Fibroblast of villous mesenchyme (primary cell): ENCODE data around the gene SCN1A. TPM values are rescaled to one million over a fixed set of nuclear protein-coding genes. Genes with fewer than 3 reads are reported as not detected.

Experiments used
- DNase-seq: peaks from one replicate; pipeline ENCODE4 v3.0.0-alpha.2; 2010; ENCODE audit warnings: low read depth
- H3K4me3 ChIP-seq: 2 replicates; pipeline ENCODE4 v1.5.1; 2011; ENCODE audit warnings: low read depth, mild to moderate bottlenecking, low read length
- CTCF ChIP-seq: IDR thresholded peaks from 2 replicates; pipeline ENCODE4 v1.5.1; 2012; ENCODE audit warnings: low read depth, mild to moderate bottlenecking, low read length; ENCODE audit not compliant: insufficient read depth
- total RNA-seq: library from RNA; depleted of rRNA; stranded (reverse); fragments of >200 nt; gene quantifications from 2 replicates; pipeline ENCODE4 v1.2.3, GENCODE V29; 2012

Gene SCN1A
- total RNA-seq, 1 donor = not detected

- no peak overlapping the region for H3K4me3 ChIP-seq
- no peak for DNase-seq
- TF ChIP-seq CTCF = no peak
Measured at GRCh38 chr2:166074430-166074829, 53.4 kb downstream of the SCN1A start.

- no peak for DNase-seq
- no peak for TF ChIP-seq CTCF
- H3K4me3 ChIP-seq = no peak overlapping the region
Measured at GRCh38 chr2:166074011-166074410, 53.8 kb downstream of the SCN1A start.

GRCh38 chr2:166070231-166070630 lies 57.6 kb downstream of the SCN1A start:
- TF ChIP-seq CTCF = no peak

DNA sequence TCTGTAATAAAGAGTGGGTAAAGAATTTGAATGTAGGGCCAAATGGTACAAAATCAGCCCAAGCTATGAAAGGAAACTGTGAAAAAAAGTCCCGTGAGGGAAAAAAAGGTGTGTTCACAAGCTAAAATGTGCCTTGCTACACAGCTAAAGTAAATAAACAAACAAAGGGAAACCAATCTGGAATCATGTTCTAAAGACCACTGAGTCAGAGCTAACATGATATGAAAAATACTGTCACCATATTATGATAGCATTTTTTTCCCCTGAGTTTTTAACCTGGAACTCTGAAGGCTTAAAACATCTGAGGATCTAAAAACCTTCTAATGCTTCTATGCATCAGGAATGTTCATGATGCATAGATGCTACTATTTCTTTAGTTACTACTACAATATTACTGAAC lies 58.8 kb downstream of the SCN1A start:
- no peak for TF ChIP-seq CTCF
- no peak for DNase-seq
- H3K4me3 ChIP-seq = no peak overlapping the region

More at GRCh38 chr2:166070231-166070630, 57.6 kb downstream of the SCN1A start:
- no peak overlapping the region for H3K4me3 ChIP-seq
- no peak for DNase-seq

DNA sequence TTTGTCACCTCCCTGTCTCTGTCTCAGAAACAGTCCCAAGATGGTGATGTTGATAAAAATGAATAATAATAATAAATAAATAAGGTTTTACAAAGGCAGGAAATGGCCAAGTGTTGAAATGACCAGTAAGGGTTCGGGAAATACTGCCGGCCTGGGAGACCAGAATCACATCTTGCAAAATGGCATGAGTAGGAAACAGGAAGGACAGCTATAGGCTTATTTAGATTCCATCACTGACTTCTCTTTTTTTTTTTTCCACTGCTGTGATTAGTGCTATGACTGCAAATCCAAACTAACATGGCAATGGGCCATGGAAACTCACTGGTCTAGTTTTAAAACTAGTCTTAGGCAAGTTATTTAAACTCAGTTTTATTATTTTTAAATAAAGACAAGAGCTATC lies 60.6 kb downstream of the SCN1A start:
- H3K4me3 ChIP-seq = no peak overlapping the region
- no peak for DNase-seq
- no peak for TF ChIP-seq CTCF

DNA sequence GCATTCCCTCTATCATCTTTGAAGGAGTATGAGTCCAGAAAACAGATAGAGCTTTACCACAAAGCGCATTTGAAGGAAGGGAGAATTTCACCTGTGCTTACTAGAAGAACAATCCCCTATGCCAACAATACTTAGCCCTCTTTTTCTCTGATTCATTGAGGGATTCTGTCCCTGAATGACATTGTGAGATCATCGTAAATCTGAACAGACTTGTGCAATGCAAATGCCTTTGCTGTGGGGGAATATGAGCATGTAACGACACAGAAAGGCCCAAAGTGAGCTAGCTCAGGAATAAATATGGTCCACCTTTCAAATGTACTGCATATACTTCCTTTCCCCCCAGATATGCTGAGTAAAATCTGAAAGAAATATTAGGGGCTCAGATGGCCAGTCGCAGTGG lies 67.6 kb downstream of the SCN1A start:
- no peak for TF ChIP-seq CTCF
- H3K4me3 ChIP-seq = no peak overlapping the region
- no peak for DNase-seq

DNA sequence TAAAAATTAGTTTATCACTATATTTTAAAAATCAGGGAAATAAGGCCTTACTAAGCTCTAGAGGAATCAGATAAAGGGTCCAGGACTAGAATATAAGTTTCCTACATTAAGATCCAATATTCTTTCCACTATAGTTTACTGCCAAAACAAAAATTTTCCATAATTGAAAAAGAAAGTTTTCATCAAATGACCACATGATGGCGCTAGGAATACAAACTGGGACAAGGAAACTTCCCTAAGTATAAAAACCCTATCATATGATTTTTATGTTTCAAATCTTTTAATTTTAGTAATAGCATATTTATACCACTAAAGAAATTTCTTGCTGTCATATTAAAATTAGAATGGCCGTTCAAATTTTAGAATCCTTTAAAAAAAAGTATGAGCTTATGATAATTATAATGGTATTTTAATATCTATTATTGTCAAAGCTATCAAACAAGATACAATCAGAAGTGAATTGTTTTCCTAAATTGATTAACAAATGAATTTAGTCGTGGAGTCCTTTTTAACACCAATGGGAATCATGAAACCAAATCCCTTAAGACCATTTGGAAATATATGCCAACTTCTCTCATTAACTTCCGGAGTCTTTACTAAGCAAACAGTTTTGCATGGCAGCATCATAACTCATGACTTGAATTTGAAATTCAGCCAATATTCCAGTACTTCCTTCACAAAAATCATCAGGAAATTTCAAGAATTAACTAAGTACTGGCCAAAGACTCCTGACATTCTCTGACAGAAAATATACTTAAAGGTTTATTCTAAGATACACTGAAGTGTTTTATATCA lies 70.3 kb downstream of the SCN1A start:
- peak; percentile 52 for TF ChIP-seq CTCF
- no peak overlapping the region for H3K4me3 ChIP-seq
- DNase-seq = peak; percentile 24
